Subcutaneous adipose tissue (tissue), 4 donors: ENCODE results near the gene R3HDM2. TPM values are rescaled to one million over a fixed set of nuclear protein-coding genes. Genes with fewer than 3 reads are reported as not detected.

Source experiments
- total RNA-seq, 4 donors: library from RNA; depleted of rRNA; stranded (reverse); fragments of >200 nt; gene quantifications; one replicate each; pipeline ENCODE4 v1.1.0, GENCODE V29; 2016
- TF ChIP-seq, protein P1 (sequence below): fragments of 450-650 bp; IDR thresholded peaks from one replicate; pipeline ENCODE4 v1.5.1; 2016; ENCODE audit warnings: low read depth, mild to moderate bottlenecking, control low read depth, antibody characterized with exemption, moderate library complexity

Gene R3HDM2
- total RNA-seq, 4 donors from 2014 or later = 48.2 to 51.2 (median 48.7) TPM

DNA sequence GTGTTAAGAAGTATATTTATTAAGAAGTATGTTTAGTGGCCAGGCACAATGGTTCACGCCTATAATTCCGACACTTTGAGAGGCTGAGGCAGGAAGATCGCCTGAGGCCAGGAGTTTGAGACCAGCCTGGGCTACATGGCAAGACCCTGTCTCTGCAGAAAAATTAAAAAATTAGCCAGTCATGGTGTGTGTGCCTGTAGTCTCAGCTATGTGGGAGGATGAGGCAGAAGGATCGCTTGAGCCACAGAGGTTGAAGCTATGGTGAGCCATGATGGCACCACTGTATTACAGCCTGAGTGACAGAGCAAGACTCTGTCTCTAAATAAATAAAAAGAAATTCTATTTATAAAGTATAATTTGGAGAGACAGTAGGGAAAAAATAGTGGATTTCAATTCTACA, 20.3 kb downstream of the R3HDM2 start:
- TF ChIP-seq, protein P1, sequence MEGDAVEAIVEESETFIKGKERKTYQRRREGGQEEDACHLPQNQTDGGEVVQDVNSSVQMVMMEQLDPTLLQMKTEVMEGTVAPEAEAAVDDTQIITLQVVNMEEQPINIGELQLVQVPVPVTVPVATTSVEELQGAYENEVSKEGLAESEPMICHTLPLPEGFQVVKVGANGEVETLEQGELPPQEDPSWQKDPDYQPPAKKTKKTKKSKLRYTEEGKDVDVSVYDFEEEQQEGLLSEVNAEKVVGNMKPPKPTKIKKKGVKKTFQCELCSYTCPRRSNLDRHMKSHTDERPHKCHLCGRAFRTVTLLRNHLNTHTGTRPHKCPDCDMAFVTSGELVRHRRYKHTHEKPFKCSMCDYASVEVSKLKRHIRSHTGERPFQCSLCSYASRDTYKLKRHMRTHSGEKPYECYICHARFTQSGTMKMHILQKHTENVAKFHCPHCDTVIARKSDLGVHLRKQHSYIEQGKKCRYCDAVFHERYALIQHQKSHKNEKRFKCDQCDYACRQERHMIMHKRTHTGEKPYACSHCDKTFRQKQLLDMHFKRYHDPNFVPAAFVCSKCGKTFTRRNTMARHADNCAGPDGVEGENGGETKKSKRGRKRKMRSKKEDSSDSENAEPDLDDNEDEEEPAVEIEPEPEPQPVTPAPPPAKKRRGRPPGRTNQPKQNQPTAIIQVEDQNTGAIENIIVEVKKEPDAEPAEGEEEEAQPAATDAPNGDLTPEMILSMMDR = no peak

DNA sequence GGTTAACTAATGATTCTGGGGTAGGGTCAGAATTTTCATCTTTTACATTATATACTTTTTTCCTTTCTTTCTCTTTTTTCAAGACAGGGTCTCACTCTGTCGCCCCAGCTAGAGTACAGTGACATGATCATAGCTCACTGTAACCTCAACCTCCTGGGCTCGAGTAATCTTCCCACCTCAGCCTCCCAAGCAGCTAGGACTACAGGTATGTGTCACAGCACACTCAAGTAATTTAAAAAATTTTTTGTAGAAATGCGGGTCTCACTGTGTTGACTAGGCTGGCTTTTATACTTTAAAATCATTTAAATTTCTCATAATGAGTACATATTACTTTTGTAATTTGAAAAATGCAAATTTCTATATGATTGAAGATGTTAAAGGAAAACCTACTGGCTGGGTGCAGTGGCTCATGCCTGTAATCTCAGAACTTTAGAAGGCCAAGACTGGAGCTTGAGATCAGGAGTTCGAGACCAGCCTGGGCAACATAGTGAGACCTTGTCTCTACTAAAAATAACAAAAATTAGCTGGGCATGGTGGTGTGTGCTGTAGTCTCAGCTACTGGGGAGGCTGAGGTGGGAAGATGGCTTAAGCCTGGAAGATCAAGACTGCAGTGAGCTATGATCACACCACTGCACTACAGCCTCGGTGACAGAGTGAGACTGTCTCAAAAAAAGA, 25.7 kb downstream of the R3HDM2 start:
- TF ChIP-seq, protein P1 = no peak

DNA sequence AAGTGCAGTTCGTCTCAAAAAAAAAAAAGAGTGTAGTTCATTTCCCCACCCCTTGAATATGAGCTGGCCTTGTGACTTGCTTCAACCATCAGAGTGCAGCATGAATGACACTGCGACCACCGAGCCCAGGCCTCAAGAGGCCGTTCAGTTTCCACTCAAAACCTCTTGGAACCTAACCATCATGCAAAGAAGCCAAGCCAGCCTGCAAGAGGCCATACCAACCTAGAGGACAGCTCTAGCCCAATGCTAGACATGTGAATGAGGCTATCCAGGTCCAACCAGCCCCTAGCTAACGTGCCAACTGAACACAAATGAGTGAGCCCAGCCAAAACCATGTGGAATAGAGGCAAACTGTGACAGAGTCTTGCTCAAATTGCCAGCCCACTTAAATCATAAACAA, 29.7 kb downstream of the R3HDM2 start:
- TF ChIP-seq, protein P1 = no peak

DNA sequence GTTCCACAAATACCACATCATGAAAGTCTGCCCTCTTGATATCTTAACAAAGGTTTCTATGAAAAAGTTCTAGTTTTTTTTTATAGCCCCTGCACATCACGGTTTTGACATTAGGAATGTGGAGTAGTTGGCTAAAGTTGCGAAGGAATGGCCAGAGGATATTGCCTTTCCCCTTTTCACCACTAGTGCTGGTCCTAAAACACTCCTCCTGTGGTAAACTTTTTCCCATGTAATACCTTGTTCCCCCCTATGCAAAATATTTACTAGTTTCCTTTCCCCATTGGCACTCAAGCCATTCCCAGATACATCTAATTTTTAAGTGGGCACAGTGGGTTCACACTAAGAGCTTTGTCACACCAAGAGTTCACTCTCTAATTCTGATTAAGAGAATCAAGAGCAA, 33.4 kb downstream of the R3HDM2 start:
- TF ChIP-seq, protein P1 = no peak

DNA sequence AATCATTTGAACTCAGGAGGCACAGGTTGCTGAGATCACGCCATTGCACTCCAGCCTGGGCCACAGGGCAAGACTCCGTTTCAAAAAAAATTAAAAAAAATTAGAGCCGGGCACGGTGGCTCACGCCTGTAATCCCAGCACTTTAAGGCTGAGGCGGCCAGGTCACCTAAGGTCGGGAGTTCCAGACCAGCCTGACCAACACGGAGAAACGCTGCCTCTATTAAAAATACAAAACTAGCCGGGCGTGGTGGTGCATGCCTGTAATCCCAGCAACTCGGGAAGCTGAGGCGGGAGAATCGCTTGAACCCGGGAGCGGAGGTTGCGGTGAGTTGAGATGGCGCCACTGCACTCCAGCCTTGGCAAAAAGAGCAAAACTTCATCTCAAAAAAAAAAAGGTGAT, 35.7 kb downstream of the R3HDM2 start:
- TF ChIP-seq, protein P1 = no peak

DNA sequence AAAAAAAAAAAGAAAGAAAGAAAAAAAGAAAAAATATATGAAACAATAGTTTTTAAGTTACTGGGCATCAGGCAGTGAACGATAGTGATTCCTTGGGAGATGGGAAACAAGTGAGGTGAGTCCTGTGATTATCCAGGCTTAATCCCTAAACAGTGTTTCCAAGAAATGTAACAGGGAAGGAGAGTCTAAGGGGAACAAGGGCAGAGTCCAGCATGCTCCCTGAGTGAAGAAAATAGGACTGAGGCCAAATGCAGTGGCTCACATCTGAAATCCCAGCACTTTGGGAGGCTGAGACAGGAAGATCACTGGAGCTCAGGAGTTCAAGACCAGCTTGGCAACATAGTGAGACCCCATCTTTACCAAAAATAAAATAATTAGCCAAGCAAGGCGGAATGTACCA, 40.7 kb downstream of the R3HDM2 start:
- TF ChIP-seq, protein P1 = no peak

DNA sequence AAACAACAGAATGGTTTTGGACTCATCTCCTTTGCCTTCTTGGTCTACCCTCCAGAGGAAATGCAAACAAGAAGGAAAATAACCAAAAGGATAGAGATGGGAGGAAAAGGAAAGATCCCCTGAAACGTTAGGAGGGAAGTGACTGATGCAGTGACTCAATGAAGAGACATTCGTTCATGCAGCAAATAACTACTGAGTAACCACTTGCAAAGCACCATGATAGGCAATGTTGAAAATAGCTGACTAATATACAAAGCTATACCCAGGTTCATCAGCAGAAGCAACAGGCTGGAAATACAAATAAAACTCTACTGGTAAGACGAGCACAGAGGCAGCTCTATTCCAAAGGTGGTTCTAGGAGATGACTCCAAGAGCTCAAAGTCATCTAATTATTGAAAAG, 41.8 kb downstream of the R3HDM2 start:
- TF ChIP-seq, protein P1 = no peak
